Activated T-helper 9 cell treated with anti-CD3 and anti-CD28 coated beads, Interleukin-2, amount 50 U/mL, for 16 hours (primary cell): ENCODE data around the gene CILP2.

Source experiments
- DNase-seq: peaks from one replicate; pipeline ENCODE4 v3.0.0-alpha.2; 2020; ENCODE audit warnings: low read depth

The CILP2 gene

GRCh38 chr19:19567391-19567790 lies 29.3 kb downstream of the CILP2 start:
- DNase-seq, result no peak

GRCh38 chr19:19568802-19569756 lies 31.0 kb downstream of the CILP2 start:
- no peak for DNase-seq

GRCh38 chr19:19570571-19570970 lies 32.5 kb downstream of the CILP2 start:
- DNase-seq, result no peak

- DNase-seq, result no peak
These were observed 33.2 kb downstream of the CILP2 start for GRCh38 chr19:19571071-19571786.

GRCh38 chr19:19575411-19575810 lies 37.3 kb downstream of the CILP2 start:
- DNase-seq, result no peak

- DNase-seq, result no peak
These were observed 40.2 kb downstream of the CILP2 start for GRCh38 chr19:19578252-19578651.

GRCh38 chr19:19579533-19580361 lies 41.7 kb downstream of the CILP2 start:
- no peak for DNase-seq

GRCh38 chr19:19580418-19580817 lies 42.4 kb downstream of the CILP2 start:
- DNase-seq, result no peak

GRCh38 chr19:19581391-19581790 lies 43.3 kb downstream of the CILP2 start:
- no peak for DNase-seq

- DNase-seq, result no peak
These were observed 44.4 kb downstream of the CILP2 start for GRCh38 chr19:19582471-19582870.

- DNase-seq, result no peak
These were observed 46.3 kb downstream of the CILP2 start for GRCh38 chr19:19584356-19584755.

- DNase-seq, result no peak
These were observed 49.7 kb downstream of the CILP2 start for GRCh38 chr19:19587771-19588170.

- DNase-seq, result no peak
These were observed 50.5 kb downstream of the CILP2 start for GRCh38 chr19:19588546-19588945.

GRCh38 chr19:19591133-19591825 lies 53.2 kb downstream of the CILP2 start:
- peak; percentile 59 for DNase-seq

- no peak for DNase-seq
These were observed 54.6 kb downstream of the CILP2 start for GRCh38 chr19:19592690-19593089.

GRCh38 chr19:19594381-19594780 lies 56.3 kb downstream of the CILP2 start:
- DNase-seq, result no peak

- no peak for DNase-seq
These were observed 57.2 kb downstream of the CILP2 start for GRCh38 chr19:19595171-19595701.
